IMR-90 (cell line): ENCODE results near the gene KDM5B.

Experiments used
- BHLHE40 ChIP-seq: fragments of 150-350 bp; IDR thresholded peaks from 2 replicates; pipeline ENCODE4 v1.6.1; 2016; ENCODE audit warnings: mild to moderate bottlenecking, low read depth, low read length
- CHD1 ChIP-seq: IDR thresholded peaks from 2 replicates; pipeline ENCODE4 v1.6.1; 2012; ENCODE audit warnings: low read depth, low read length, improper control_type of control experiment
- CTCF ChIP-seq: conservative IDR thresholded peaks from 2 replicates; pipeline ENCODE4 v1.5.1; 2012; ENCODE audit warnings: mild to moderate bottlenecking, low read depth, low read length, improper control_type of control experiment
- MAFK ChIP-seq: IDR thresholded peaks from 2 replicates; pipeline ENCODE4 v1.6.1; 2012; ENCODE audit warnings: low read depth, low read length, improper control_type of control experiment
- POLR2A ChIP-seq: IDR thresholded peaks from 2 replicates; pipeline ENCODE4 v1.6.1; 2012; ENCODE audit warnings: mild to moderate bottlenecking, low read depth, low read length
- RAD21 ChIP-seq: IDR thresholded peaks from 2 replicates; pipeline ENCODE4 v1.6.1; 2012; ENCODE audit warnings: low read length, improper control_type of control experiment

GRCh38 chr1:202733251-202733650 is 75.0 kb downstream of the KDM5B start:
- TF ChIP-seq CHD1 (no peak), MAFK (no peak), BHLHE40 (no peak), RAD21 (no peak), POLR2A (no peak), CTCF (no peak)
